DND-41 (cell line): ENCODE data around the gene DIAPH1.

ENCODE experiments used
- ATAC-seq: fragments of 200-7000 bp; cut with Tn5 transposase; 3 replicates; pipeline ENCODE4 v1.9.1; 2021; ENCODE audit warnings: low read depth; ENCODE audit not compliant: insufficient read depth
- DNase-seq: peaks from one replicate; pipeline ENCODE4 v3.0.0-alpha.2; 2020
- H2AFZ ChIP-seq: 2 replicates; pipeline ENCODE4 v1.6.0; 2012; ENCODE audit warnings: low read depth, low read length
- H3K27ac ChIP-seq: 2 replicates; pipeline ENCODE4 v1.5.1; 2012; ENCODE audit warnings: low read length, inconsistent platforms
- H3K27me3 ChIP-seq: fragments of 200-600 bp; sonication (generic); 2 replicates; pipeline ENCODE4 v1.6.0; 2012; ENCODE audit warnings: low read length, mild to moderate bottlenecking, inconsistent platforms; ENCODE audit not compliant: insufficient read depth, poor library complexity
- H3K36me3 ChIP-seq: 2 replicates; pipeline ENCODE4 v1.5.1; 2012; ENCODE audit warnings: low read length, inconsistent platforms; ENCODE audit not compliant: insufficient read depth
- H3K4me1 ChIP-seq: 2 replicates; pipeline ENCODE4 v1.5.1; 2012; ENCODE audit warnings: mild to moderate bottlenecking, low read length; ENCODE audit not compliant: insufficient read depth
- H3K4me2 ChIP-seq: 2 replicates; pipeline ENCODE4 v1.6.0; 2012; ENCODE audit warnings: mild to moderate bottlenecking, moderate library complexity, low read length, inconsistent platforms; ENCODE audit not compliant: insufficient read depth
- H3K4me3 ChIP-seq, 2 experiments: fragments of 200-600 bp in 1 of 2; shearing (Covaris generic) in 1 of 2; 2 replicates each; pipeline ENCODE4 v1.5.1; 2012 to 2016; ENCODE audit warnings: inconsistent platforms in 2 of 2, low read length in 2 of 2, mild to moderate bottlenecking in 2 of 2, low read depth in 1 of 2, moderate library complexity in 1 of 2
- H3K79me2 ChIP-seq: 2 replicates; pipeline ENCODE4 v1.6.0; 2012; ENCODE audit warnings: low read length, inconsistent platforms; ENCODE audit not compliant: insufficient read depth
- H3K9ac ChIP-seq: 2 replicates; pipeline ENCODE4 v1.6.0; 2012; ENCODE audit warnings: low read depth, mild to moderate bottlenecking, inconsistent platforms, low read length, moderate library complexity
- H3K9me3 ChIP-seq: 2 replicates; pipeline ENCODE4 v1.5.1; 2012; ENCODE audit warnings: low read length, moderate library complexity, mild to moderate bottlenecking, inconsistent platforms; ENCODE audit not compliant: insufficient read depth, severe bottlenecking
- H4K20me1 ChIP-seq: 2 replicates; pipeline ENCODE4 v1.6.0; 2012; ENCODE audit warnings: low read length; ENCODE audit not compliant: insufficient read depth
- CTCF ChIP-seq: IDR thresholded peaks from 2 replicates; pipeline ENCODE4 v1.5.1; 2012; ENCODE audit warnings: borderline replicate concordance, low read length, moderate library complexity, mild to moderate bottlenecking; ENCODE audit not compliant: poor library complexity, severe bottlenecking; ENCODE audit errors: extremely low read depth
- EZH2 ChIP-seq: IDR thresholded peaks from 3 replicates; pipeline ENCODE4 v1.6.1; 2012; ENCODE audit warnings: borderline replicate concordance, low read depth, mild to moderate bottlenecking, moderate library complexity, low read length, inconsistent platforms; ENCODE audit not compliant: severe bottlenecking

Gene DIAPH1

GRCh38 chr5:141485321-141486055 lies 133.3 kb downstream of the DIAPH1 start:
- TF ChIP-seq EZH2 (no peak), CTCF (no peak)
- Histone ChIP-seq H3K79me2 (no peaks in the 10 kb centered on the region), H3K4me1 (no peaks in the 10 kb centered on the region), H4K20me1 (no peaks in the 10 kb centered on the region; the same call in 1 of the 2 replicates), H3K27ac (no peak overlapping the region), H3K9me3 (no peaks in the 10 kb centered on the region), H3K27me3 (no peaks in the 10 kb centered on the region), H3K4me2 (no peak overlapping the region), H3K4me3 (no peak overlapping the region), H3K9ac (no peak overlapping the region), H2AFZ (no peak overlapping the region), H3K36me3 (no peaks in the 10 kb centered on the region)
- DNase-seq (no peak), ATAC-seq (no peak)

GRCh38 chr5:141484641-141485311 lies 134.0 kb downstream of the DIAPH1 start, which contains the start of gene PCDHGC4:
TSS of gene PCDHGC4 (plus strand) at chr5:141485030. CDS start at chr5:141485174, 144 bp downstream.
- Histone ChIP-seq H3K4me2 (no peak within 1 kb of the TSS), H2AFZ (no peak within 1 kb of the TSS), H4K20me1 (no peaks in the 10 kb centered on the region; the same call in 1 of the 2 replicates), H3K27ac (no peak within 1 kb of the TSS), H3K9me3 (no peaks in the 10 kb centered on the region), H3K4me3 (no peak within 1 kb of the TSS), H3K79me2 (no peaks in the 10 kb centered on the region), H3K36me3 (no peaks in the 10 kb centered on the region), H3K9ac (no peak within 1 kb of the TSS), H3K4me1 (no peaks in the 10 kb centered on the region), H3K27me3 (no peaks in the 10 kb centered on the region)
- ATAC-seq, result no peak
- no peak for DNase-seq
- TF ChIP-seq CTCF (no peak), EZH2 (no peak)

- Histone ChIP-seq H3K27me3 (no peaks in the 10 kb centered on the region), H2AFZ (no peak overlapping the region), H3K79me2 (no peaks in the 10 kb centered on the region), H3K27ac (no peak overlapping the region), H3K4me3 (no peak overlapping the region), H3K9me3 (no peaks in the 10 kb centered on the region), H3K9ac (no peak overlapping the region), H3K4me1 (no peaks in the 10 kb centered on the region), H3K4me2 (no peak overlapping the region), H3K36me3 (no peaks in the 10 kb centered on the region), H4K20me1 (no peaks in the 10 kb centered on the region; the same call in 1 of the 2 replicates)
- TF ChIP-seq EZH2 (no peak), CTCF (no peak)
- DNase-seq (no peak), ATAC-seq (no peak)
Observed at GRCh38 chr5:141484310-141484640, 134.5 kb downstream of the DIAPH1 start.
